GM21447 (cell line): Measurements from ENCODE around the gene CACNA1B.

Experiments used
- ATAC-seq: cut with Tn5 transposase; IDR thresholded peaks from one replicate; pipeline ENCODE4 v1.9.1; 2021; ENCODE audit not compliant: unreplicated experiment

Gene CACNA1B

DNA sequence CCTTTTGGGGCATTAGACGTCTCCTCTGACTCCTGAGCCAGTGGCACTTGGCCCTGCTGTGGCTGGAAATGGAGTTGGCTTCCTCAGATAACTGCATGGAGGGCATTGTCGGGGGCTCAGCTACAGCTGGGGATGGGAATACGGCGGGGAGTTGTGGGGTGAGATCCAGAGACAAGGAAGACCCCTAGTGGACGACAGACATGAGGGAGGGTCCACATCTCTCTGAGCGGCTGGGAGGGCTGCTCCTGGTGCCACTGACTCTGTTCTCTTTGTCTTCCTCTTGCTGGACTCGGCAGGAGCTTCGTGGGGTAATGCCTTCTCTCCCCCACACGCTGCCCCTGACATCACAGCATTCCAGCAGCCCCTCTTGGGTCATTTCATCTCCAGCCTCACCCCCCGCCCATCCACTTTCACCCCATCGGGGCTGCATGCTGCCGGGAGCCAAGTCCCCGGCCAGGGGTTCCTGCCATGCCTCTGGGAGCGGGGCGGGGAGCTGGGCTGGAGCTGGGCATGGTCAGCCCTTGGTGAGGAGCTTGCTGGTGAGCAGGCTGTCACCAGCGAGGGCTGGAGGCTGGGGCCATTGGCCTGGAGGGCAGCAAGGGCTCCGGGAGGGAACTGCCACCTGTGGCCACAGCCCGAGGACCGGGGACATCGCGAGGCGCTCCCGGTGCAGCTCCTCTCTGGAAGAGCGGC lies 172.3 kb downstream of the CACNA1B start:
- no peak for ATAC-seq

- no peak for ATAC-seq
Measured at GRCh38 chr9:138050472-138051330, 173.1 kb downstream of the CACNA1B start.

DNA sequence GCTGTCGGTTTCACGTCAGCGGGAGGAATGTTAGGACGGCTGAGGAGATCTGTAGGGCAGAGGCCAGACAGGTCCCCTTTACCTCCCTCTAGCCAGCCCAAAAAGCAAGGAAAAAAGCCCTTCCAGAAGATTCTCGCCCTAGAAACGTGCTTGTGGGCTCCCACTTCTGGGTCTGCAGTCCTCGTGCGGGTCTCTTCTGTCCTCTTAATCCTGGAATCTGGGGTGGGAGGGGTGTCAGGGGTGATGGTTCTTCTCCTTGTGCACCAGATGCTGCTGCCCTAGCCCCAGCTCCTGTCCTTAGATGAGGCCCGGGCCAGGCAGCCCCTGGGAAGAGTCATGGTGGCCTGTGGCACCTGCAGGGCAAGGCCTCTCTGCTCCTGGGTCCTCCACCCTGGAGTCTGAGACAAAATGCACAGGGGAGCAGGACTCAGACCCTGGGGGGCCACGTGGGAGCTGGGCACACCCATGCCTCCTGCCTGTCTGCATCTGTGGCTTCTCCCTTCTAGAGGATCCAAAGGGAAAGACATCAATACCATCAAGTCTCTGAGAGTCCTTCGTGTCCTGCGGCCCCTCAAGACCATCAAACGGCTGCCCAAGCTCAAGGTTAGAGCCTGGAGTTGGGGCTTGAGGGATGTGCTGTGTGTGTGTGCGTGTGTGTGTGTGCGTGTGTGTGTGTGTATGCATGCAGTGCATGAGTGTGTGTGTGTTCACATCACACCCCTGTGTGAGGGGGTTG lies 174.2 kb downstream of the CACNA1B start:
- no peak for ATAC-seq

DNA sequence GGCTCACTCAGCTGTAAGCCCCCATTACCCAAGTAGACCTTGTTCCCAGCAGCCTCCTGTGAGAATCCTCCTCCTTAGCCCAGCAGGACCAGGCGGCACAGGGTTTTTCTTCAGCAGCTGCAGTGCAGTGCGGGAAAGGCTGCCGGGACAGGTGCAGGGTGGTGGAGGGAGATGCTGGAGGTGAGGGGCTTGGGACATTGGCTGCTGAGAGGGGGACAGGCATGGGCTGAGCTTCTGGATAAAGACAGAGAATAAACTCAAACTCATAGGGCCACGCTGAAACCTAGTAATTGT lies 174.7 kb downstream of the CACNA1B start:
- no peak for ATAC-seq

GRCh38 chr9:138052635-138053320 lies 175.2 kb downstream of the CACNA1B start:
- no peak for ATAC-seq

DNA sequence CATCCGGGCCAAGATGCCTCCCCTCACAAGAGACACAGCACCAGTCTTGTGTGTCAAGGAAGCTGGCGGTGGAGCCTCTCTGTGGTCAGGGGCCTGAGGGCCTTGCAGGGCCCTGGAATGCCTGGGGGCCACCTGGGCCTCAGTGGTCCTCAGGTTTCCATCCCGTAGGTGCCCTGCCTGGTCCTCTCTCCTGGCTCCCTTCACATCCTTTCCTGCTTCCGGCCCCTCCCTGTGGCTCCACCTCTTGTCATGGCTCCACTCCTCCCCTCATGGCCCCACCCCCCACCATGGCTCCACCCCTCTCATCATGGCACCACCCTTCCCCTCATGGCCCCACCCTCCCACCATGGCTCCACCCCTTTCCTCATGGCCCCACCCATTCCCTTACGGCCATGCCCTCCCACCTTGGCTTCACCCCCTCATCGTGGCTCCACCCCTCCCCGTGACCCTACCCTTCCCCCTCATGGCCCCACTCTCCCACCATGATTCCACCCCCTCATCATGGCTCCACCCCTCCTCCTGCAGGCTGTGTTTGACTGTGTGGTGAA lies 175.8 kb downstream of the CACNA1B start:
- no peak for ATAC-seq

DNA sequence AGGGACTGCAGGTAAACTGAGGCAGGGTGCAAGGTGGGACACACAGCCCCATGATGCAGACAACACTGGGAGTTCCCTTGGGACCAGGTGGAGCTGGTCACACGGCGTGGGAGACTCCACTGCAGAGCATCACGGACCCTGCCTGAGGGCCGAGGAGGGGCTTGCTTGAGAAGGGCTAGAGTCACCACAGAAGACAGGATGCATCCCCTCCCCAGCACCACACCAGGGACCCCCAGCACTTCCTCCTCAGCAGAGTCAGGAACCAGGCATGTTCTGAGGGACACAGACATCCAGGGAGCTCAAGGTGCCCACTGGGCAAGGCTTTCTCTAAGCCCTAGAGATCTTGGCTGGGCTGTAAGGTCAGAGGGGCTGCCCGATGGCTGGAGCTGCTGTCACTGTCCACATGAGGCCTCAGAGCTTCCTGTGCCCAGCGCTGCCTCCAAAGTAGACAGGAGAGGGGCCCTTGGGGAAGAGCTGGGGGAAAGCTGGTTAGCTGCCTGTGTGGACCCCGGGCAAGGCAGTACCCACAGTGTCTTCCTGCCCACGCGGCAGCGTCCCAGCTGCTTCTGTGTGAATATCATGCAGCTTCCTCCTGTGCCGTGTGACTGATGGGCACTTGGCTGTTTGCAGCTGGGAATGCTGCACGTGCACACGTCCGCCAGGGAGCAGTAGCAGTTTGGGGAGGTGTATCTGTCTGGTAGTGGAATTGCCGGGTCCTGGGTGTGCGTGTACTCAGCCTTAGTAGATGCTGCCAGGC lies 176.6 kb downstream of the CACNA1B start:
- ATAC-seq: no peak

GRCh38 chr9:138057726-138058125 lies 180.1 kb downstream of the CACNA1B start:
- no peak for ATAC-seq

- no peak for ATAC-seq
Measured at GRCh38 chr9:138058181-138058580, 180.6 kb downstream of the CACNA1B start.

DNA sequence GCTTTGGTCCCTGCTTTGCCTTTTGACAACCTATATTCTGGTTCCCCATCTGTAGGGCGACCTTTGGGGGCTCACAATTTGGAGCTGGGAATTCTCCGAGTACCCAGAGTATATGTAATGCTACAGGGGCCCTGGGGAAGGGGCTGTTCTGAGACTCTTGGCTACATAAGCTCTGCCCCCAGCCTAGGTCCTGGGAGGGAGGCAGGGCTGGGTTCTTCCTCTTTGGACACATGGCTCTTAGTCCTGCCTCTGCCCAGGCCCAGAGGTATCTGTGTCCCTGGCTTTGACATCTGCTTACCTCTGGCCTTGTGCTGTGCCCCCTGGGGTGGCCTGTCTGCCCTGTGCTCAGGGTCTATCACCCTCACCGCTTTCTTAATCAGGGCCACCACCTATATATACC lies 181.6 kb downstream of the CACNA1B start:
- ATAC-seq: no peak

- no peak for ATAC-seq
Measured at GRCh38 chr9:138060365-138060764, 182.8 kb downstream of the CACNA1B start.

DNA sequence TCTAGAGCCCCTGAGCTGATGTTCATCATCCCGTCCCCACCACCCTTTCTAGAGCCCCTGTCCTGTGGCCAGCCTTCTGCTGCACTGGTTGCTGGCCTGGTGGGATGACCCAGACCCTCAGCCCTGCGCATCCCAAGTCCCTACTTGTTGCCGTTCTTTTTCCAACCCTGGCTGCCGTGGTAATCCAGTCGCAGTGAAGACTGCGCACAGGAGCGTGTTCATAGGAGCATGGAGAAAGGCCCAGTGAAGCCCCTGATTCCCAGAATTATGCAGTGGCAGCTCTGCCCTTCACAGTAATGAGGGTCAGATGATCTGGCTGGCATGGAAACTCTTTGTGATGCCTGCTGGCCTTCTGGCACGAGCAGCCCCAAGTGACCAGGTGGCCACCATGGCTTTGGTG lies 183.3 kb downstream of the CACNA1B start:
- ATAC-seq: no peak

DNA sequence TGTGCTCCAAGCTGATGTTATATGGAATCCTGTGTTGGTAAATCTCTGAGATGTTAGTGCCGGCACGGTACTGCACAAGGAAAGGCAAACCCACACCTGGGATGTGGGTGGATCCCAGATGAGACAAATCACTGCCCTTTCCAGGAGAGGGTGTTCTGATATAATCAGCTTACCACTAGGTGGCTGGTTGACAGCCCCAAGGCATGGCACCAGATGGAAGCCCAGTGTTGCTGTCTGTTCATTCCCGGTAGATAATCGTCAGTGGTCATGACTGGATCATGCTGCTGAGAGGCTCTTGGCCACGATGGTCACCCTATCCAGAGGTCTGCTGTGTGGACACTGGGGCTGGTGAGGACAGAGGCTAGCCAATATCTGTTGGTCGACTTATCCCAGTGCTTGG lies 184.0 kb downstream of the CACNA1B start:
- ATAC-seq: no peak

DNA sequence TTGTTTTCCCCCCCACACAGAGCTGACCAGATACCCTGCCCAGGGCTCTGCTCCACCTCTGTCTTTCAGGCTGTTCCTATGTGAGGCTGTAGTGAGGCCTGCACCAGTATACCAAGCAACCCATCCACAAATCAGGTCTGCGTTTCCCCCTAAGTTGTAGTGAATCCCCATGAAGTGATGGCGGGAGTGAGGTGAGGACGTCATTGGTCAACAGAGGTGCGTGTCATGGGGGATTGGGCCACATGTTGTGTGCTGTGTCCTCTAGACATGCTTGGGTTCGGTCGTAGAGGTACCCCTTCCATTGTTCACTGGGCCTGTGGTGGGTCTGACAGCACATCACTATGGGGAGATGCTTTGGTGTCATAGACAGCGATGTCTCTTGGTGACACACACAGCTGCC lies 184.6 kb downstream of the CACNA1B start:
- ATAC-seq: no peak

- ATAC-seq: no peak
Measured at GRCh38 chr9:138063033-138063432, 185.5 kb downstream of the CACNA1B start.

- no peak for ATAC-seq
Measured at GRCh38 chr9:138063785-138064184, 186.2 kb downstream of the CACNA1B start.

DNA sequence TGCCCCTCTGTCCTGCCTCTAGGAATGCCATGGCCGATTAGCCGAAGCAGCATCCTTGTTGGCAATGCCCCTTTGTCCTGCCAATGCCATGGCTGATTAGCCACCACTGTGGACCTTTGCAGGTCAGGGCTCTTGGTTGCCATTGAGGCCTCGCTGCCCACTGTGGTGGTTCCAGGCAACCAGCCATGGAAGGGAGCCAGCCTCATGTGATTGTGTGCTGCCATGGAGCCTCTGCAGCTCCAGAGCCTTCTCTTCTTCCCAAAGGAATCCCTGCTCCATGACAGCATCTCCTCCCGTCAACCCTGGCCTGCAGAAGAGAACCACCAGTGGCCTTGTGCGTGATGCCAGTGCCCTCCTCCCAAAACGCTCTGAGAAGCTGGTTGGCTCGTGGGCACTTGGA lies 187.0 kb downstream of the CACNA1B start:
- no peak for ATAC-seq

DNA sequence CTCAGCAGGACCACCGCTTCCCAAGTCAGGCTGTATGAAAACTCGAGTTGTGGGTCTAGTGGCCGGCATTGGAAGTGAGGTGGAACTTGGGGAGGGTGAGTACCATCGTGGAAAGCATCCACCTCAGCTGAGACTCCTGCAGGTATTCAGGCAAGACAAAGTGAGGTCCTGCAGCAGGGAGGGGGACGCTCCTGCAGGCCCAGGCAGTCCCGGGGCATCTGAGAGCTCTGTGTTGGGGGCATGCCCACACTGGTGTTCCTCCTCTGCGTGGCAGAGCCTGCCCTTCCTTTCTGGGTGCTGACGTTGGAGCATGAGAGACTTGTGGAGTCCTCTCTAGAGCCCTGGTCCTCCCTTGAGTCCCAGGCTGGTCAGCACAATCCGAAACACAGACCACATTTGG lies 187.7 kb downstream of the CACNA1B start:
- no peak for ATAC-seq

DNA sequence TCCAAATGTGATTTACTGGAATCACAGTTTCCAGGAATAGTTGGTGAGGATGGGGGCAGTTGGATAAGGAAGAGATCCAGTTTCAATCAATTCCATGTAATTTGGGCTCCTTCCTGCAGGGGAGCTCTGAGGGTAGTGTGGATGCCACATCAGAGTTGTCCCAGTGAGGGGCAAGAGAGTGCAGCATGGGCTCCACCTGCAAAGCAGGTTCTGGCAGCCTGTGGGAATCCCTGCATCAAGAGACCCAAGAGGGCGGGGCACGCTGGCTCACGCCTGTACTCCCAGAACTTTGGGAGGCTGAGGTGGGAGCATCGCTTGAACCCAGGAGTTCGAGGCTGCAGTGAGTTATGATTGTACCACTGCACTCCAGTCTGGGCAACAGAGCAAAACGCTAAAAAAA lies 188.5 kb downstream of the CACNA1B start:
- ATAC-seq: no peak

GRCh38 chr9:138067613-138068367 lies 190.2 kb downstream of the CACNA1B start:
- ATAC-seq: no peak
